HG02798 (cell line): ENCODE results near the gene ANKRD23.
A peak's percentile ranks its signal among the peaks of the same experiment; 100 is the strongest.
"Not testable (repeated sequence)": the region's sequence is repeated elsewhere in the genome, so short reads cannot be mapped to it uniquely, and the experiment has no call there.

ENCODE experiments used
- ATAC-seq: cut with Tn5 transposase; IDR thresholded peaks from one replicate; pipeline ENCODE4 v1.9.1; 2021; ENCODE audit warnings: mild to moderate bottlenecking; ENCODE audit not compliant: unreplicated experiment, poor library complexity

The ANKRD23 gene

GRCh38 chr2:96864343-96865091 lies 20.7 kb upstream of the ANKRD23 start:
- ATAC-seq = no peak

DNA sequence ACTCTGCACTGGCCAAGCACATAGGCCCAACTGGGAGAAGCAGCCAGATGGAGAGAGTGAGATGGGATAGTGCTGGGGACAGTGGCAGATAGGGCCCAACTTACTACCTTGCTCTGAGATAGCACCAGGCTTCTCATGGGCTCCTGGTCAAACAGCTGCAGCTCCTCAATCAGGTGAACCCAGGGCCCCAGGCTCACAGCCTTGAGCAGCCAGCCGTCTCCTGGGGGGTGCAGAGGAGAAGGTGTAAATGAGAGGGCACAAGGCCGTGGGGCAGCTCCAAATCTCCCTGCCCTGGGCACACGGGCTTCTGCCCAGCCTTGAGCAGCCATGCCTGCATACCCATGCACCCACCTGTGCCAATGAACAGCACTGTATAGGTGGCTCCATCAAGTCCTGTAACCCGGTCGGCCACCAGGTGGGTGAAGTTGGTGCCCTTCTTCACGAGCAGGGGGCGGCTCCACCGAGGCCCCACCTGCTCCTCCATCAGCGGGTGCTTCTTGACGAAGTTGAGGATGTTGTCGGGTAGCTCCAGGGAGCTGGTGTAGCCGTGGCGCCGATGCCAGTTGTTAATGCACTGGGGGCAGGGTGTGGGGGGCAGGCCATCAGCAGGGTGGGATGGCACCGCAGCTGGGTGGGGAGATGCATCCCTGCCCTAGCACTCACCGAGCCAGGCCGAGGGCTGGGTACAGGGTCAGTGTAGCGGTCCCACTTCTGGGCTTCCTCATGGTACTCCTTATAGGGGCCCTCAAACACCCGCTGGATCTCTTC lies 19.9 kb upstream of the ANKRD23 start:
- ATAC-seq = no peak

- not testable (repeated sequence) for ATAC-seq
Observed at GRCh38 chr2:96863056-96863455, 19.2 kb upstream of the ANKRD23 start.

DNA sequence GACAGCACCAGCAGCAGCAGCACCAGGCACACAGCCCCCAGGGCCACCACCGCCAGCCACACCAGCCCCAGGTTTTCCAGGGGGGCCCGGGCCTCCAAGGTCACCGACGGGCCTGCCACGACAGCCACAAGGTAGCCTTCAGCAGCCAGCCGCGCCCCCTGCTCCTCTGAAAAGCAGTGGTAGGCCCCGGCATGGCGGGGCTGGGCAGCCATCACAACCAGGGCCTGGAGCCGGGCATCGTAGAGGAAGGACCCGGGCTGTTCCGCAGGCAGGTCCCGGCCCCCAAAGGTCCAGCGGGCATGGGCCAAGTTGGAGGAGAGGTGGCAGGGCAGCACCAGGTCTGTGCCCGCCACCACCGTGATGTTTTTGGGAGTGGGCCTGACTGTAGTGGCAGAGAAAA lies 17.3 kb upstream of the ANKRD23 start:
- ATAC-seq = no peak

GRCh38 chr2:96860065-96861029 lies 16.5 kb upstream of the ANKRD23 start:
- no peak for ATAC-seq

DNA sequence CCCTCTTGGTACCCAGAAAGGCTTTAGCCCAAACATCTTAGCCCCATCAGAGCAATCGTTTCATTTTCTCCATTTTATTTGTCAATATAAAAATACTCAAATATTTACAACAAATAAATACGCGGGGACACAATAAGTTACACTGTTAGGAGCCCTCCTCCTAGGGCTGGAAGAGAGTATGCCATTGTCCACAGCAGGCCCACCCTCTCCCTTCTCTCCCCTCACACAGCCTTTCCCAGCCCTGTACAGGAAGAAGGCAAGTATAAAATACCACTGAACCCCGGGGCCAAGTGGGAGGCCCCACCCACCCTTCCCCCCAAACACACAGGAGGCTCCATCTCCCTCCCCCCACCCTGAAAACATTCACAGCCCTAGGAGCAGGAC lies 15.9 kb upstream of the ANKRD23 start:
- ATAC-seq = no peak

DNA sequence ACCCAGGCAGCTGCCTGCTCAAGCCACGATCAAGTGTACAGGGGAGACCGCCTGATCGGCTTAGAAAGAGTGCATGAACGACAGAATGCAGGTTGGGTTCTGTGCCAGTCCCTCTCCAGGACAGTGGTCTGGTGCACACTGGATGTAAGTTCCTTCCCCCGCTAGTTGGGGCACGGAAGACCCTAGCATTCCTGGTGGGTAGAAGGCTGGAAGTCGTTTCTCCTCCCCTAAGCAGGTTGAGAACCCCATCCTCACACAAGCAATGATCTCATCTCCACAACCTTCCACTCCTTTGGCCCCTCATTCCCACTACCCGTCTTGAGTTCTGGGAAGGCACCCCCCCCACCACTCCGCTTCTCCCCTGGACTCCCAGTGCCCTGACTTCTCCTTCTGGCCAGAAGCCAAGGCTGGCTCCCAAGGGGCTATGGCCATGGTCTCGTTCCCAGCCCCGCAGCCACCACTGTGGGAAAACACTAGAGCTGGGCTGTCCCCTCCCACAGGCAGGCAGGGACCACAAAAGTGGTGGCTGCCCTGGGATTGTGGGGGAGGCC lies 15.4 kb upstream of the ANKRD23 start:
- ATAC-seq = no peak

GRCh38 chr2:96857667-96858372 lies 14.0 kb upstream of the ANKRD23 start, which contains the start of gene ANKRD39:
Gene ANKRD39 (minus strand): TSS chr2:96858016. CDS start chr2:96857987, 29 bp downstream.
- ATAC-seq = peak; percentile 96

DNA sequence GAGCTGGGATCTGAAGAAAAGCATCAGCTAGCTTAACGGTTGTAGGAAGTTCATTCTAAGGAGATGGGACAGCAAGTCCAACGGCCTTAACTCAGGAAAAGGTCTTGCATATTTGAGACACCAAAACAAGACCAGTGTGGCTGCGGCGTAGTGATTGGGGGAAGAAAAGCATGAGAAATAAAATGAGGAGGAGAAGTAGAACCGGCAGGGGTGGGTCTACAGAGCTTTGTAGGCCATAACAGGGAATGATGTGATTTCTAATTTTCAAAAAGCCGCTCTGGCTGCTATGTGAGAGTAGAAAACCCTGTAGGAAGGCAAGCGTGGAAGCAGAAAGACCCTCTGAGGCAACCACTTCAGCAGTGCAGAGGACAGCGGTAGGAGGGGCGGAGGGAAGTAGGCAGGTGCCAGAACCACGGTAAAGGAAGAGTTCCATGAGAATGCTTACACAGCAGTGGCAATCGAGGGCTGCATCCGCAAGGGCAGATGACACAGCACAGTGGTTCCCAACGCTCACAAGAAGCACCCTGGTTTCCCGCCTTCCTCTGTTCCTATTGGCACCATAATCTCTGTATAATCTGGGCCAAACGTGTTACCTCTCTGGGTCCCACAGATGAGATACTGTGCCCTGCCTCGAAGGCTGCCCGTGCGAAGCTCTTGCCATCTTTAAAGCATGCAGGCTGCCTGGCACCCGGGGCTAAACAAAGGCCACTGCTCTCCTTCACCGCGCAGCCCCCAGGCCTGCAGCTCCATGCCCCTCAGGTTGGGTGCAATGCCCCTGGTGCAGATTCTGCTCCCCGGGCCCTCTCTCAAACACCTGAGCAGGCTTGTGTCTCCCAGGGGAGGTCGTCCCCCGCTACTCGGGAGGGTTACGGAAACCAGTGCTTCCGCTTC lies 13.2 kb upstream of the ANKRD23 start:
- no peak for ATAC-seq

- no peak for ATAC-seq
Observed at GRCh38 chr2:96853321-96853720, 9.5 kb upstream of the ANKRD23 start.

GRCh38 chr2:96852667-96853066 lies 8.8 kb upstream of the ANKRD23 start:
- no peak for ATAC-seq

- ATAC-seq = no peak
Observed at GRCh38 chr2:96848264-96848663, 4.4 kb upstream of the ANKRD23 start.

- no peak for ATAC-seq
Observed at GRCh38 chr2:96847586-96847985, 3.8 kb upstream of the ANKRD23 start.

GRCh38 chr2:96846825-96847224 lies 3.0 kb upstream of the ANKRD23 start:
- ATAC-seq = no peak

DNA sequence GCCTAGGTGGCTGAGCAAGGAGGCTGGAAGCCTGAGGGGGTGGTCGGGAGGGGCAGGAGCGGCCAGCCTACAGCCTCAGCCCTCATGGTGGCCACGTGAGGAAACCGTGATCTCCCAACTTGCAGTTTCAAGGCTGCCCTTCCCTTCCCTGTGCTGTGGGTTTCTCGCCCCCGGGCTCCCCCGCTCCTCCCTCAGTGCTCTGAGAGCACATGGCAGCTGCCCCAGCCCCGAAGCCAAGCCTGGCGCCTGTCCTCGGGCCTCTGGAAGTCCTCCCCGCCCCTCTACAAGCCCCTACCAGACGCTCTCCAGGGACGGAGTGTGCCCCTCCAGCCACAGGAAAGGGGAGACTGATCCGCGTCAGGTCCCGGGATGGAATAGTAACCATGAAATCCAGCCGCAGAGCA lies 586 bp upstream of the ANKRD23 start:
- ATAC-seq = no peak

DNA sequence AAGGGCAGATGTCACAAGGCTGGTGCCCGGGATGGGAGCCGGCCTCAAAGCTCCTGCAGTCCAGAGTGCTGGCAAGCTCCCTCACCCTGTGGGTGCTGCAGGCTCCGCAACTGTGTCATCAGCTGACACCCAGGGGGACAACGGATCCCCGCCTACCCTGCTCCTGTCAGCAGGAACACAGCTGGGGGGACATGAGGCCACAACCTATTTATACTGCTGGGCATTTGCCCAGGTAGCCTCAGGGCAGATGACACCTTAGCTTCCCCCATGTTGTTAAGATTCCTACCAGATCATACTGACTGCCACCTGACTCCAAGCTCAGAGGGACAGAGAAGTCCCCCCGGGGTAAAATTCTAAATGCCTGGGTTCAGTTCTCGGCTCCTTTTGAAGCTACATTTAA lies 1.2 kb downstream of the ANKRD23 start:
- ATAC-seq = no peak

DNA sequence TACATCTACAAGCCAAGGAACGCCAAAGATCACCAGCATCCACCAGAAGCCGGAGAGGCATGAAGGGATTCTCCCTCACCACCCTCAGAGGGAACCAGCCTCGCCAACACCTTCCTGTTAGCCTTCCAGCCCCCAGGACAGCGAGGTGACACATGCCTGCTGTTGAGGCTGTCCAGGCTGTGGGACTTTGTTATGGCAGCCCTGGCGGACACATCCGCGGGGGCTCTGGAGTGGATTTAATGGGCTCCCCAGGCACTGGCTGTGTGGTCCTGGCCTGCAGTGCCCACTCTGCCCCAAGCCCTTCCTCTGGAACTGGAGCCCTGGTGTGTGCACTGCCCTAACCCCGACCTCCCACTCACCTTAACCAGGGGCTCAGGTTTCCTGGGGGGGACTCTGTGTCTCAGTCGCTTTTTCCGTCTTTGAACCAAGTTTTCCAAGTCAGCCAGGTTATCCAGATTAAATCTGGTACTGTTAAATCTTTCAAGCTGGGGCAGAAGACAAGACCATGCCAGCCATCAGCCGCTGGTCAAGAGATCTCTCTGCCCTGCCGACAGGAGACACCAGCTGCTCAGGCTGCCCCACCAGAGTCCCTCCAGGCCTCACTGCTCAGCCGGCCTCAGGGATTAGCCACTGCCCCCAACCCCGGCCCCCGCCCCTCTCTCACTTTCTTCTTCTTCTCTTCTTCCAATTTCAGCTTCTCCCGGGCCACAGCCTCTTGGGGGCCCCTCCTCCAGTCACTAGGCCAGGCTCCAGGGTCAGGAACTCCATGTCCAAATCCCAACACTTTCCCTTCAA lies 1.9 kb downstream of the ANKRD23 start:
- no peak for ATAC-seq
